NCI-H524 treated with DMSO at 0.1 percent for 48 hours (cell line): ENCODE data around the gene ZNF750.

Source experiments
- DNase-seq: peaks from one replicate; lab custom pipeline; 2025; lab: John Stamatoyannopoulos, UW

Gene ZNF750

GRCh38 chr17:82812058-82812457, 27.8 kb downstream of the ZNF750 start:
- DNase-seq, result no peak

- no peak for DNase-seq
These were observed 29.0 kb downstream of the ZNF750 start for GRCh38 chr17:82810644-82811430.

DNA sequence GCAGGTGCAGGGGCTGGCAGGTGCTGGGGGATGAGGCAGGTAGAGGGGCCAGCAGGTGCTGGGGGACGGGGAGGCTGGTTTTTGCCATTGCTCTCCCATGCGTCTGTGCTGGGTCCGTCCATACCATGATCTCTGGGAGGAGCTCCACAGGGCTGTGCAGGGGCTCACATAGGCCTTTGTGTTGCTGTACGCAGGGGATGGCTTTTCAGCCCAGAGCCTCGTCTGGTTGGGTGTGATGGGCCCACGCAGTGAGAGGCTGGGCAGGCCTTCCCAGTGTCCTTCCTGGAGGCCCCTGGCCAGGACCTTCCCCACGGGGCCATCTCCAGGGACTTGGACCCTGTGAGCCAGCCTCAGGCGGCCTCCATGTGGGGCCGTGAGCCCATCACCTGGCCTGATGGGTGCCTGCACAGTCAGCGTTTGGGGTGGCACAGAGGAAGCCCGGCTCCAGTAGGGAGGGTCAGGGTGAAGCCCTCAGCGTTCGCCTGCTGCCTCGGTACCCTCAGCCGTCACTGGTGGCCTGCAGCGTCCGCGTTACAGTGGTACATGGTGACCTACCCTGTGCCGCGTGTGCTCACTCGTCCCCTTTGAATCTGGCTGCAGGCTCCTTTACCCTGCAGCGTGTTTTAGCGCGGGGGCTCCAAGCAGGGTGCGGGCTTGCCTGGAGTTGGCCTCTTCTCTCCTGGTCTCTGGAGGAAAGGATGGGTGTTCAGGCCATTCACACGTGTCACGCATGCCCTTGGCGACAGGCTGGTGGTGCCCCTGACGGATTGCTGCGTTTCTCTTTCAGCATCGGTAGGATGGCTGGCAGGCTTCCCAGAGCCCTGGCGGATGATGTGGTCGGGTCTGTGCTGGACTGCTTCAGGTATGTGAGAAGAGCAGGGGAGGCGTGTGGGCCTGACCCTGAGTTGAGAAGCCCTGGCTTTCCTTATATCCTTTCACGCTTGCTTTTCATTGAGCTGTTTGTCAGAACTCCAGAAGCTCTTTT, 30.6 kb downstream of the ZNF750 start:
- DNase-seq, result no peak

- DNase-seq, result no peak
These were observed 31.8 kb downstream of the ZNF750 start for GRCh38 chr17:82808006-82808405.

- DNase-seq, result no peak
These were observed 32.3 kb downstream of the ZNF750 start for GRCh38 chr17:82807562-82807961.

DNA sequence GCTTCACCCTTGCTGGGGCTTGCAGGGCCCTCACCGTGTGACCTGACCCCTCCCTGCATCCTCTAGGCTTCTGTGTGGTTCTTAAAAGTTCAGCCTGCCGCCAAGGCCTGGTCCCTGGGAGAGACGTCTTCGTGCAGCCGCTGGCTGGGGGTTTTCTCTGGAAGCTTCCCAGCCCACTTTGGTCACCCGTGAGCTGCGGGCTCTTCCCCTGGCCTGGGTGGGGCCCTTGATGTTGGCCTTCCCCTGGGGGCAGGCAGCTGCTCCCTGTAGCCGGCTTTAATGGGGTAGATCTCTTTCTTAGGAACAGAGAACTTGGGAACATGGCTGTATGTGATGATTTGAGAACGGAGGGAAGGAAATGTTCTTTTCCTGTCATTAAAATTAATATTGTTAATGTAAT, 32.7 kb downstream of the ZNF750 start:
- no peak for DNase-seq

DNA sequence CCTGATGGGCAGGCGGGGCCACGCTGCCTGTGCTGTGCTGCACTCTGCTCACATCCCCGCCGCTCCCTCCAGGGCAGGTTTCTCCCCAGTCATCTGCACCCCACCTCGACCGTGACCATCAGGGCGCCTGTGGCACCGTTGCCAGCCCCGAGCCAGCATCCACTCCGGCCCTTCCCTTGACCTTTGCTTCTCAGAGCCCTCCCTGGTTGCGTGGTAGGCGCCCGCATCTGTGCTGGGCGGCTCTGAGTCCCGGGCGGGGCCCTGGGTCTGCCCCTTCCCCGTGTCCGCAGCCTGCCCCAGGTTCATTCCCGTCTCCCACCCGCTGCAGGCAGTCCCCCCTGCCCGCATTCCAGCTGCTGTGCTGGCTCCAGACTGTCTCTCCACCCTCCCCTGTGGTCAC, 33.2 kb downstream of the ZNF750 start:
- DNase-seq, result no peak

DNA sequence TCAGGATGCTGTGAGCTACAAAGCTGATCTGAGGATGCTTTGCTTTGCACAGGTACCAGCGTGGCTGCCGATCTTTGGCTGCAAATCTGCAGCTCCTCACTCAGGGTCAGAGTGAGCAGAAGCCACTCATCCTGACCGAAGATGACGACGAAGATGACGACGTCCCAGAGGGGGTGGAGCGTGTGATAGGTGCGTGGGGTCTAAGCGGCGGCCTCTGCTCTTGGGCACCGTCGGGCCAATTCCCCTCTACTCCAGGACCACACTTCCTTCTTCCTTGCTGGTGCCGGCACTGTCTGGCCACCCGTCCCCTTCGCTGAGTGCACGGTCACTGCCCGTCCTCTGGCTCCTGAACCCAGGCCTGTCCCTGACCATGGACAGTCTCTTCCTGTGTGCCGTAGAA, 34.0 kb downstream of the ZNF750 start:
- DNase-seq, result no peak

DNA sequence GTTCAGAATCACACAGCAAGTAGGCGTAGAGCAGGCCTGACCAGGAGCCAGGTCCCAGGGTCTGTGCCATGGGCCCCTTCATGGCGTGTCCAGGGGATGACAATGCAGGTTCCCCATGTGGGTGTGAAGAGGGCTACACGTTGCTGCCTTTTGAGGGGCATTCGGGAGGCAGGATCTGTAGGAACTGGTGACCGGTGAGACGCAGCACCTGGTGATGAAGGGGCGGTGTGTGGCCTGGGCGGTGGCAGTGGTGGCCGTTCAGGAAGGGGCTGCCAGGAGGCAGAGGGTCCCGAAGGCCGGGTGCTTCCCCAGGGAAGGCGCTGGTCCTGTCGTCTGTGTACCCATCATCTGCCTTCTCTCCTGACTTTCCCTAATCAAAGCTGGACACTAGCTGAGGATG, 34.6 kb downstream of the ZNF750 start:
- DNase-seq, result no peak

- no peak for DNase-seq
These were observed 35.2 kb downstream of the ZNF750 start for GRCh38 chr17:82804442-82805191.

GRCh38 chr17:82803606-82804005, 36.2 kb downstream of the ZNF750 start:
- no peak for DNase-seq

DNA sequence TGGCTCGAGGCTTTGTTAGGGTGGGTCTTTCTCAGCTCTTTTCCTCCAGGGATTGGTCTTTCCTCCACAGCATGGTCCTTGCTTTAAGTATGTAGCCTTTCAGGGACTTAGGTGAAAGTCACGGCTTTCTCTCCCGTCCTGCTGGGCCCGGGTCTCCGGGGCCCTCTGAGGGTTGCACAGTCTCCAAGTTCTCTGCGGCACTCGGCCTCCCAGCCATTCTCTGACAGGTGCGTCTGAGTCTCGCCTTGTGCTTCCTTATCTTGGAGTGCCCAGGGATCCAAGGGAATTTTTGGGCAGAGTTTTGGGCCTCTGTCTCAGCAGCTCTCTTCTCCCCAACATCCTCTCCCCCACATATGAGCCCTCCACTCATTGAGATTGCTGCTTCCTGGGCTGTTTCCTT, 36.6 kb downstream of the ZNF750 start:
- DNase-seq, result no peak

GRCh38 chr17:82802075-82802780, 37.6 kb downstream of the ZNF750 start:
- DNase-seq, result no peak

DNA sequence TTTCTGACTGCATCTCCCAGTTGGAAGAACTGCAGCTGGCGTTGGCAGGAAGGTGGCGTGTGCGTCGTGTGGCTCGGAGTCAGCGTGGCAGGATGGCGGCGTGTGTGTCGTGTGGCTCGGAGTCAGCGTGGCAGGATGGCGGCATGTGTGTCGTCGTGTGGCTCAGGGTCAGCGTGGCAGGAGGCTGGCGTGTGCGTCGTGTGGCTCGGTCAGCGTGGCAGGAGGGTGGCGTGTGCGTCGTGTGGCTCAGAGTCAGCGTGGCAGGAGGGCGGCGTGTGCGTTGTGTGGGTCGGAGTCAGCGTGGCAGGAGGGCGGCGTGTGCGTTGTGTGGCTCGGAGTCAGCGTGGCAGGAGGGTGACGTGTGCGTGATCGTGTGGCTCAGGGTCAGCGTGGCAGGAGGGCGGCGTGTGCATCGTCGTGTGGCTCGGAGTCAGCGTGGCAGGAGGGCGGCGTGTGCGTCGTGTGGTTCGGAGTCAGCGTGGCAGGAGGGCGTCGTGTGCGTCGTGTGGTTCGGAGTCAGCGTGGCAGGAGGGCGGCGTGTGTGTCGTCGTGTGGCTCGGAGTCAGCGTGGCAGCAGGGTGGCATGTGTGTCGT, 38.3 kb downstream of the ZNF750 start:
- no peak for DNase-seq

- DNase-seq, result no peak
These were observed 38.9 kb downstream of the ZNF750 start for GRCh38 chr17:82800885-82801284.

DNA sequence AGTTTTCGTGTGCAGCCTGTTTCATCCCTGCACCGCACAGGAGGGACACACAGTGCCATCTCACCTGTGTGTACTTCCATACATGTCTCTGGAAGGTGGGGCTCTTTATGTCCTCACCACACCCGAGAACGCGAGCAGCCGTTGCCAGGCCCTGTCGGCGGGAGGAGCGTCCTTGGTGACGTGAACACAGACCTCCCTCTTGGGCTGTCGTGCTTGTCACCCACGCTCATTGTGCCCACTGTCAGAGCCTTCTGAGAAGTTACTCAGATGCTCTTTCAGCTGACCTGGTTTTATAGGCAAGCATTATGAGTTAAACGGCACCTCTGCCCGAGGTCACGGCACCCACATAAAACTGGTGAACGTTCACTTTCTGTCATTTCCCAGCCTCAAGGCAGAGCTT, 40.2 kb downstream of the ZNF750 start:
- no peak for DNase-seq

DNA sequence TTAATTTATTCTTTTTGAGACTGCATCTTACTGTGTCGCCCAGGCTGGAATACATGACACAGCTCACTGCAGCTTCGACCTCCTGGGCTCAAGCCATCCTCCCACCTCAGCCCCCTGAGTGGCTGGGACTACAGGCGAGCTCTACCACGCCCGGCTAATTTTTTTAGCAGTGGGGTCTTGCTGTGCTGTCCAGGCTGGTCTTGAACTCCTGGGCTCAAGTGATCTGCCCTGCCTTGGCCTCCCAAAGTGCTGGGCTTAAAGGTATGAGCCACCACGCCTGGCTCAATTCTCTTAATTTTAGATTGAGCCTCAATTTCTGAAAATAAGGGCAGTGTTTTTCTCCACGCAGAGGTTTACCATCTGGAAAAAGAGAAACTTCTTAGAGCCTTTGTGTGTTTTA, 41.1 kb downstream of the ZNF750 start:
- no peak for DNase-seq

DNA sequence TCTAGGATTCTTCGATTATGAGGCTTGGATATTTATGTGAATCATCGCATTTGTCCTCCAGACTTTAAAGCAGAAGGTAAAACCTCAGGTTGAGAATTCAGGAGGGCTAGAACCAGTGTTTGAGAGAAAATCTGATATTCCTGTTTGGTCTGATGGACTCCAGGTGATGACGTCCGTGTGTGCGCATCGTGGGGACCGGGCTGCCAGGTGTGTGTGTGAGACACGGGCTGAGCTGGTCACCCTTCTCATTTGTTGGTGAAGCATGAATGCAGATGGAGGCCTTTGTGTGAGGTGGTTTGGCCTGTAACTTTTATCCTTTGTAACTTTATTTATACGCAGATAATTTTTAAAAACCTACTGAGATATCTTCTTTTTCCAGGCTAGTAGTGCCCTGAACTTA, 42.8 kb downstream of the ZNF750 start:
- DNase-seq, result no peak

GRCh38 chr17:82795615-82796014, 44.2 kb downstream of the ZNF750 start:
- DNase-seq, result no peak

DNA sequence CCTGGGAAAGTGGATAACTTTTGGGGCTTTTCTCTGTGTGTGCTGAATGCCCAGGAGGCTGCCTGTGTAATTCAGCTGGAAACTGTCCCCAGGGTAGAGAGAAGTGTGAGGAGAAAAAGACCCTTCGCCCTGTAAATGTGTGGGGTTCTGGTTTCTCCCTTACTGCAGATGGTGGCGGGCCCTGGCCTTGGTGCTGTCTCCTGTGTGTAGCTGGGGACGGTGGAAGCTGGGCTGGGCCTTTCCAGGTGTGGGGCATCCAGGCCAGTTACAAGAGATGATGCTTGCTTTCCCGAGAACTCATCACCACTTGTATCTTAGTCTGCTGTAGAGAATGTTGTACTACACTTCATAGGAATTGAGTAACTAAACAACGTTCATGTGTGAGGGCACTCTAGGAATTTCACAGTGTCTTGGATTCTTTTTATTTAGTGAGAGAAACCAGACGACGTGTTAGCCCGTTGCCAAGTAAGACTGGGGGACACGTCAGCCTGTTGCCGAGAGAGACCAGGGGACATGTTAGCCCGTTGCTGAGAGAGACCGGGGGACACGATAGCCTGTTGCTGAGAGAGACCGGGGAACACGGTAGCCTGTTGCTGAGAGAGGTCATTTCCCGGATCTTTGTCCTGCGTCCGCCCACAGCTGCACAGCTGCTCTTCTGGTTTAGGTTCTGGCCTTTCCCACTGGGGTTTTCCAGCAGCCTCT, 44.9 kb downstream of the ZNF750 start:
- no peak for DNase-seq
